GM18867 (cell line): Measurements from ENCODE around the gene KIRREL3.
A peak's percentile ranks its signal among the peaks of the same experiment; 100 is the strongest.
"Not testable (repeated sequence)": the region's sequence is repeated elsewhere in the genome, so short reads cannot be mapped to it uniquely, and the experiment has no call there.

Experiments used
- ATAC-seq: cut with Tn5 transposase; IDR thresholded peaks from one replicate; pipeline ENCODE4 v1.9.1; 2021; ENCODE audit warnings: mild to moderate bottlenecking, moderate library complexity; ENCODE audit not compliant: unreplicated experiment

Gene KIRREL3

GRCh38 chr11:126398721-126399120, 601.8 kb downstream of the KIRREL3 start:
- ATAC-seq = no peak

GRCh38 chr11:126398296-126398695, 602.3 kb downstream of the KIRREL3 start:
- no peak for ATAC-seq

- ATAC-seq = no peak
Observed at GRCh38 chr11:126396965-126397364, 603.6 kb downstream of the KIRREL3 start.

GRCh38 chr11:126396266-126396665, 604.3 kb downstream of the KIRREL3 start:
- not testable (repeated sequence) for ATAC-seq

- ATAC-seq = not testable (repeated sequence)
Observed at GRCh38 chr11:126395784-126396183, 604.8 kb downstream of the KIRREL3 start.

- not testable (repeated sequence) for ATAC-seq
Observed at GRCh38 chr11:126394634-126395072, 605.9 kb downstream of the KIRREL3 start.

GRCh38 chr11:126394036-126394435, 606.5 kb downstream of the KIRREL3 start:
- ATAC-seq = no peak

- ATAC-seq = no peak
Observed at GRCh38 chr11:126393143-126393542, 607.4 kb downstream of the KIRREL3 start.

- ATAC-seq = peak; percentile 7
Observed at GRCh38 chr11:126392633-126393013, 607.9 kb downstream of the KIRREL3 start.

GRCh38 chr11:126391970-126392632, 608.5 kb downstream of the KIRREL3 start:
- peak; percentile 85 for ATAC-seq

GRCh38 chr11:126391286-126391954, 609.1 kb downstream of the KIRREL3 start:
- ATAC-seq = no peak

- ATAC-seq = no peak
Observed at GRCh38 chr11:126390272-126390867, 610.2 kb downstream of the KIRREL3 start.

GRCh38 chr11:126387857-126388256, 612.7 kb downstream of the KIRREL3 start:
- ATAC-seq = no peak

- not testable (repeated sequence) for ATAC-seq
Observed at GRCh38 chr11:126386729-126387071, 613.9 kb downstream of the KIRREL3 start.

GRCh38 chr11:126385991-126386728, 614.4 kb downstream of the KIRREL3 start:
- ATAC-seq = no peak

- ATAC-seq = no peak
Observed at GRCh38 chr11:126384449-126385070, 616.0 kb downstream of the KIRREL3 start.

GRCh38 chr11:126383339-126384335, 616.9 kb downstream of the KIRREL3 start:
- no peak for ATAC-seq

- ATAC-seq = not testable (repeated sequence)
Observed at GRCh38 chr11:126382641-126383040, 617.9 kb downstream of the KIRREL3 start.

GRCh38 chr11:126381960-126382359, 618.6 kb downstream of the KIRREL3 start:
- not testable (repeated sequence) for ATAC-seq

- no peak for ATAC-seq
Observed at GRCh38 chr11:126380909-126381308, 619.7 kb downstream of the KIRREL3 start.
